Neural crest cell (in vitro differentiated cells): ENCODE results near the gene TTBK1. TPM values are rescaled to one million over a fixed set of nuclear protein-coding genes. Genes with fewer than 3 reads are reported as not detected.
A peak's percentile ranks its signal among the peaks of the same experiment; 100 is the strongest.

Experiments
- DNase-seq: peaks from one replicate; pipeline ENCODE4 v3.0.0; 2021; ENCODE audit warnings: low read depth, mixed read lengths, low spot score
- H3K27ac Mint-ChIP-seq: one replicate; pipeline ENCODE4 v1.8.0; 2021; ENCODE audit warnings: mild to moderate bottlenecking, mixed read lengths; ENCODE audit not compliant: unreplicated experiment
- H3K27me3 Mint-ChIP-seq: 2 replicates; pipeline ENCODE4 v1.8.0; 2021; ENCODE audit warnings: low read depth, mild to moderate bottlenecking, mixed read lengths
- H3K36me3 Mint-ChIP-seq: 2 replicates; pipeline ENCODE4 v1.8.0; 2021; ENCODE audit warnings: low read depth, mild to moderate bottlenecking, mixed read lengths
- H3K4me1 Mint-ChIP-seq: 2 replicates; pipeline ENCODE4 v1.8.0; 2021; ENCODE audit warnings: mixed read lengths
- H3K4me3 Mint-ChIP-seq: one replicate; pipeline ENCODE4 v1.8.0; 2021; ENCODE audit warnings: mild to moderate bottlenecking, mixed read lengths
- H3K9me3 Mint-ChIP-seq: 2 replicates; pipeline ENCODE4 v1.8.0; 2021; ENCODE audit warnings: mixed read lengths
- total RNA-seq: library from RNA; stranded (reverse); gene quantifications from 2 replicates; pipeline ENCODE4 v1.2.1, GENCODE V29; 2021
- TF ChIP-seq, protein P1 (sequence below): fragments of 200-600 bp; sonication (generic); conservative IDR thresholded peaks from 2 replicates; pipeline ENCODE4 v1.5.0; 2021; ENCODE audit warnings: antibody characterized with exemption, mild to moderate bottlenecking

The TTBK1 gene
- total RNA-seq, 1 donor from 2014 or later: 5.4 TPM

DNA sequence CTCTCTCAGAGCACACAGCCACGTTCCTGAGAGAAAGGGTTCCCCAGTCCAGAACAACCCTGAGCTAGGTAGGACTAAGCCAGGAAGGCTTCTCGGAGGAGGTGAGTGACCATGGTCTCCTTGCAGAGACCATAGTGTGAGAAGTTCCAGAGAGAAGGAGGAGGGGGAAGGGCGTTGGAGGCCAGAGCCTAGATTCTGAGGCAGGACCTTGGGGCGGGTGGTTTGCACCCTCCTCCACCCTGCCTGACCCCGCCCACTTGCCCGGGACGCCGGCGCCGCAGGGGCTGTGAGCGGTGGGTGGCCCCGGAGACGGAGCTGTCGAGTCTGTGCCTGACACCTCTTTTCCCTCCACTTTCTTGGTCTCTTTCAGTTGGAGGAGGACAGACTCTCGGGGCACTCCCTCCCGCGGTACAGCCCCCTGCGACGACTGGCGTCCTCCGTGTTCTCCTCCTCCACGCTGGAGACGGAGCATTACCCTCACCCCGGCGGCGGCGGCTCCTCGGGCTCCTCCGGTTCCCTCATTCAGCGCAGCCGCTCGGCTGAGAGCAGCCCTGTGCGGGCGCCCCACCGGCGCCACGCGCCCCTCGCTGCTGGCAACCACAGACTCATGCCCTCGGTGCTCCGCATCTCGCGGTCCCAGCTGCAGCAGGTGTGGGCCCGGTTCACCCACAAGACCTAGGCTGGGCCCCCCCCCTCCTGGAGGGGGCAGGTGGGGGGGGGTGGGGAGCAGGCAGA lies 26.2 kb downstream of the TTBK1 start:
- H3K27me3 Mint-ChIP-seq: peaks cover 55% of the 10 kb centered on the region

DNA sequence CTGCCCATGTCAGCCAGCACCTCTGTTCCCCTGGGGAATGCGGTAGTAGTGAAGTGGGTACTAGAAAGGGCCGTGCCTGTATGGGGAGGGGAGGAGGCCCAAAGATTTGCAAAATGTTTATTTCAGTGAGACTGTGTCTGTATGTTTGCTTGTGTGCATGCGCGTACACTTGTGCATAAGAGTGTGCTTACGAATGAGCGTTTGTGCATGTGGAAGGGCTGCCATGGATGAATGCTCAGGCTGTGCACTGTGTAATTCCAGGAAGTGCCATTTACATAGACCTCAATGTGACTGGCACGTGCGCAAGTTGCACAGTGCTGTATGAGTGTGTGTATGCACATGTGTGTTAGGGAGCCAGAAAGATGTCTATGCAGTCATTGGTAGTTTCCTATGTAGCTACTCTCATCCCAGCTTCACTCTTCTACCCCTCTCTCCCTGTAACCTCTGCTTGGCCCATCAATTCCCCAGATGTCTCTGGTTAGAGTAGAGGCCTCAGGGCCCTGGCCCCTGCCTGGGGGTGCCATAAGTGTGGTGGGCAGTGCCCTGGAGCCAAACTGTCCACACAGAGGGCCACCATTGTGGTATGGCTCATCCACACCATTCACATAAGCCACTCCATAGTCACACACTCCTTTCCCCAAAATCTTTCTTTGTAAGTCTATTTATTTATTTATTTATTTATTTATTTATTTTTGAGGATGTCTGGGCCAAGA lies 28.0 kb downstream of the TTBK1 start:
- Mint-ChIP-seq H3K36me3 (no peaks in the 10 kb centered on the region), H3K4me3 (peak overlapping the region; percentile 10), H3K27me3 (peaks cover 69% of the 10 kb centered on the region), H3K27ac (no peak overlapping the region), H3K4me1 (peaks cover 20% of the 10 kb centered on the region), H3K9me3 (no peaks in the 10 kb centered on the region)
- no peak for DNase-seq
- TF ChIP-seq, protein P1, sequence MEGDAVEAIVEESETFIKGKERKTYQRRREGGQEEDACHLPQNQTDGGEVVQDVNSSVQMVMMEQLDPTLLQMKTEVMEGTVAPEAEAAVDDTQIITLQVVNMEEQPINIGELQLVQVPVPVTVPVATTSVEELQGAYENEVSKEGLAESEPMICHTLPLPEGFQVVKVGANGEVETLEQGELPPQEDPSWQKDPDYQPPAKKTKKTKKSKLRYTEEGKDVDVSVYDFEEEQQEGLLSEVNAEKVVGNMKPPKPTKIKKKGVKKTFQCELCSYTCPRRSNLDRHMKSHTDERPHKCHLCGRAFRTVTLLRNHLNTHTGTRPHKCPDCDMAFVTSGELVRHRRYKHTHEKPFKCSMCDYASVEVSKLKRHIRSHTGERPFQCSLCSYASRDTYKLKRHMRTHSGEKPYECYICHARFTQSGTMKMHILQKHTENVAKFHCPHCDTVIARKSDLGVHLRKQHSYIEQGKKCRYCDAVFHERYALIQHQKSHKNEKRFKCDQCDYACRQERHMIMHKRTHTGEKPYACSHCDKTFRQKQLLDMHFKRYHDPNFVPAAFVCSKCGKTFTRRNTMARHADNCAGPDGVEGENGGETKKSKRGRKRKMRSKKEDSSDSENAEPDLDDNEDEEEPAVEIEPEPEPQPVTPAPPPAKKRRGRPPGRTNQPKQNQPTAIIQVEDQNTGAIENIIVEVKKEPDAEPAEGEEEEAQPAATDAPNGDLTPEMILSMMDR: no peak

More for the DNA sequence above, 26.2 kb downstream of the TTBK1 start:
- Mint-ChIP-seq H3K4me1 (peaks cover 11% of the 10 kb centered on the region), H3K9me3 (no peaks in the 10 kb centered on the region), H3K27ac (no peak overlapping the region), H3K36me3 (no peaks in the 10 kb centered on the region), H3K4me3 (no peak overlapping the region)
- TF ChIP-seq, protein P1: no peak
- no peak for DNase-seq

DNA sequence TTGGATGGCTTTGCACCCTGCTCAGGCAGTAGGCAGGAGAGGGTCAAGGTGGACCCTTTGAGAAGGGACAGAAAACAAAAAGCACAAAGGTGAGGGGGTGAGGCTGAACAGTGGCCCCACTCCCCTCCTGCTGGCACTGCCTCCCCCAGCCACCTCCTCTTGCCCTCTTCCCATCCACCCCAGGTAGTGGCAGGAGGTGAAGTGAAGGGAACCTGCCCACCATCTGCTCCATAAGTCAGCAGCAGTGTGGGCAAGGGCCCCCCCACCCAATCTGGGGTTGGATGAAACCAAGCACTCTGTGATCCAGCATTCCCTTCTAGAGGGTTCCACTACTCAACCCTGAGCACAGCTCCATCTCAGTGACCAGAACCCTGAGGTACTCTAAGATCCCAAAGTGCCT lies 28.7 kb downstream of the TTBK1 start:
- Mint-ChIP-seq H3K9me3 (no peaks in the 10 kb centered on the region), H3K27me3 (peaks cover 75% of the 10 kb centered on the region), H3K27ac (no peak overlapping the region), H3K4me1 (peaks cover 20% of the 10 kb centered on the region), H3K4me3 (no peak overlapping the region), H3K36me3 (no peaks in the 10 kb centered on the region)
- DNase-seq: no peak
- TF ChIP-seq, protein P1: no peak

DNA sequence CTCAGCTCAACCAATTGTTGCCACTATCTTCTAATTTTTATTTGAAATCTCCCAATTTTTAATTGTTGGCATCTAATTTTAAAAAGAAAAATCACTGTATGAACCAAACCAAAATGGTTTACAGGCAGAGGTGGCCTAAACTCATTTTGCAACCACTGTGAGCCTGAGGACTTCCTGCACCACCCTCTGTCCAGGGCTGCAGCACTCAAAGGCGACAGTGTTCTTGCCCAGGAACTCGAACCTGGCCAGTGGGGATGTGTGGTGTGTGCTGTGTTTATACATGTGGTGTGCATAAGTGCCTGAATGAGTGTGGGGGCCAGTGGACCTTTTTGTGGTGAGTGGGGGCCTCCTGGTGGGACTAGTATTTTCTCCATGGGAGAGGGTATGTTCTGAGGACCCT lies 30.4 kb downstream of the TTBK1 start:
- H3K9me3 Mint-ChIP-seq: no peaks in the 10 kb centered on the region
- peaks cover 69% of the 10 kb centered on the region for H3K27me3 Mint-ChIP-seq
- H3K27ac Mint-ChIP-seq: no peak overlapping the region
- TF ChIP-seq, protein P1: no peak
- no peak for DNase-seq
- peak overlapping the region; percentile 17 for H3K4me3 Mint-ChIP-seq
- H3K4me1 Mint-ChIP-seq: peaks cover 25% of the 10 kb centered on the region
- H3K36me3 Mint-ChIP-seq: no peaks in the 10 kb centered on the region

DNA sequence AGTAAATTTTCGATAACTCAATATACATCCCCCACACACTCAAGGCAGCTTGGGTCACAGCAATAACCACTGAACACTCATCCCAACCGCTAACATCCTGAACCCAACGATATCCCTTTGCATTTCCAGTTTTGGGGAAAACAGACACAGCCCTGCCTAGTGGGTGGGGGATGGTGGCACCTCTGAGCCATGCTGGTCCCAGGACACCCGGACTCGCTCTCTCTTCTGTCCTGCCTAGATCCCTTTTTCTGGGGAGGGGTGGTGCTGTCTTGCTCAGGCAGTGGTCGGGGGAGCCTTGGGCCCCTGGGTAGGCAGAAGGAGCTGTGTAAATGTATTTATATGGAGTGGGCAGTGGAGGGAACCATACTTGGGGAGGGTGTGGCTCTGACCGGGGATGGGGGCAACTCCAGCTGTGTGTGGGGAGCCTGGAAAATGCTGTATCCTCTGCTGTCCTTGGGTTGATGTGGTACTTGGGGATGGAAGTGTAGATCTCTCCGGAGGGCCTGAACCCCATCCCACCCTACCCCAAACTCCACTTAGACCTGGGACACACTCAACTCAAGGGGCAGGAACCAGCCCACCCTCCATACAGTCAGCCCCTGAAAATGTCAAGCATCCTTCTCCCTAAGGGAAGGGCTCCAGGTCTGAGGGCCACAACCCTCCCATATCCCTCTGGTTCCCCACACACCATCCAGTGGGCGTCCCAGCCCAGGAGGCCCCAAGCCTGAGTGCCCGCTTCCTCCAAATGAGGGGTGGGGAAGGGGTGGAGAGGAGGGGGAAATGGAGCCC lies 31.0 kb downstream of the TTBK1 start:
- Mint-ChIP-seq H3K36me3 (no peaks in the 10 kb centered on the region), H3K9me3 (no peaks in the 10 kb centered on the region), H3K4me1 (peaks cover 22% of the 10 kb centered on the region), H3K27me3 (peaks cover 63% of the 10 kb centered on the region), H3K4me3 (peak overlapping the region; percentile 80), H3K27ac (no peak overlapping the region)
- TF ChIP-seq, protein P1: no peak
- no peak for DNase-seq
